Nephron progenitor cell (in vitro differentiated cells): ENCODE results near the gene NF1.
"Not testable (repeated sequence)": the region's sequence is repeated elsewhere in the genome, so short reads cannot be mapped to it uniquely, and the experiment has no call there.

Experiments
- DNase-seq: peaks from one replicate; pipeline ENCODE4 v3.0.0; 2021
- H3K27ac Mint-ChIP-seq: 2 replicates; pipeline ENCODE4 v1.8.0; 2021; ENCODE audit warnings: mild to moderate bottlenecking, moderate library complexity, mixed read lengths
- H3K27me3 Mint-ChIP-seq: 2 replicates; pipeline ENCODE4 v1.8.0; 2021; ENCODE audit warnings: mild to moderate bottlenecking, low read depth, mixed read lengths; ENCODE audit not compliant: poor library complexity
- H3K36me3 Mint-ChIP-seq: 2 replicates; pipeline ENCODE4 v1.8.0; 2021; ENCODE audit warnings: low read depth, mixed read lengths
- H3K4me1 Mint-ChIP-seq: 2 replicates; pipeline ENCODE4 v1.8.0; 2021; ENCODE audit warnings: mixed read lengths
- H3K4me3 Mint-ChIP-seq: 2 replicates; pipeline ENCODE4 v1.8.0; 2021; ENCODE audit warnings: mild to moderate bottlenecking, moderate library complexity, mixed read lengths
- H3K9me3 Mint-ChIP-seq: 2 replicates; pipeline ENCODE4 v1.8.0; 2021; ENCODE audit warnings: mild to moderate bottlenecking, moderate library complexity, mixed read lengths
- CTCF ChIP-seq: fragments of 200-600 bp; sonication (generic); IDR thresholded peaks from 2 replicates; pipeline ENCODE4 v1.5.0; 2021; ENCODE audit warnings: antibody characterized with exemption

NF1 gene

DNA sequence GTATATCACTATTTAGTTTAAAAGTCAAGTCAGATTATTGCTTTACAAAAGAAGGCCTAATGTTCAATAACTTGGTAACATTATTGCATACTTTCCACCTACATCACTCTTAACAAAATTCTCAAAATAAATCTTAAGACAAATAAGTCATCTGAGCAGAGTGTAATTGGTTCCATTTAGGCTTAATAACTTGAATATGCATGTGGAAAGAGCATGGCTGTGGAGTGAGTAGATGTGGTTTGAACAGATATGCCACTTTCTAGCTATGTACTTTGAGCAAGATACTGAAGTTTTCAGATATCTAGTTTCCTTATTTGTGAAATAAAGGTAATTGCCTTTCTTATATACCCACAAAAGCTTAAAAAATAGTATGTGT is 233.4 kb downstream of the NF1 start:
- Mint-ChIP-seq H3K9me3 (no peaks in the 10 kb centered on the region), H3K4me3 (no peak overlapping the region), H3K4me1 (no peaks in the 10 kb centered on the region), H3K36me3 (peaks cover 40% of the 10 kb centered on the region), H3K27ac (no peak overlapping the region), H3K27me3 (no peaks in the 10 kb centered on the region)
- no peak for TF ChIP-seq CTCF
- no peak for DNase-seq

DNA sequence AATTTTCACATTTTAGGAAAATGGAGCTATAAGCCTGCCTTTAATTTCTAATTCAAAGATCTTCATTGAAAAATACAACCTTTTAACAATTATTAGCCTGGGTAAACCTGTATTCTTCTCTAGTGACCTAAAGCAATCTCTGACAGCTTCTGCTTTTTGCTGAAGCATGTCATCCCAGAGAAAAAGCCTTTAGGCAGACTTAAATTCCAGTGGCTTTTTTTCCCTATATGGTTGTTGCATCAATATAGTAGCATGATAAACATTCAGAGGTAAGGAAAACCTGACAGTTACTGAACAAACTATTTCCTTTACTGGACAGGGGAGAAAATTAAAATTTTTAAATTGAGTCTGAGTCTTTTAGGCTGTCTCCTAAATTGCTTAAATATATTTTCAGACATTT is 234.4 kb downstream of the NF1 start:
- Mint-ChIP-seq H3K9me3 (no peaks in the 10 kb centered on the region), H3K27ac (no peak overlapping the region)

DNA sequence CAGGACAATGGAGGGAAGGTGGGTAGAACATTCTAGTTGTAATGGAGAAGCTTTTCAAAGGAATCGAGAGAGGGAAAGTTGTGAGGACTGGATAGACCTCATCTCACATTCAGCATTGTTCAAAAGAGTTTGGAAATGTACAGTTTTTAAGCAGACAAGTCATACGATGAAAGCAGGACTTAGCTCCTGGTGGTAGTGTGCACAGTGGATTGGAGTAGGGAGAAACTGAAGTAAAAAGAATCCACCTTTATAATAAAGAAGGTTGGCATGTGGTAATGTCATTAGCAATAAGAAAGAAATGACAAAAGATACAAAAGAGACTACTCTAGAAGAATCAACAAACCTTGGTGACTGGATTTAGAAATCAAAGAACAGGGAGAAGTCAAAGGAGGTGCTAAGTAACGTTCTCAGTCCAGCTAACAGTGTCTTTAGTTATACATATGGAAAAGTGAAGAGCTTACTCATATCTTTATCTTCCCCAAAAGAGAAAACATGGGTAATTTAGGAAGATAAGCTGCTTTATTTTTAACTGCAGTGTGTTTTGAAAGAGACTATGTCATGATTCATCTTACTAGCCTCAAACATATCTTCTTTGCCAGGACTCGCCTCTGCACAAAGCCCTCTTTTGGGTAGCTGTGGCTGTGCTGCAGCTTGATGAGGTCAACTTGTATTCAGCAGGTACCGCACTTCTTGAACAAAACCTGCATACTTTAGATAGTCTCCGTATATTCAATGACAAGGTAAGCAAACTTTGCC is 245.3 kb downstream of the NF1 start:
- no peak for DNase-seq
- no peak overlapping the region for H3K4me3 Mint-ChIP-seq
- H3K4me1 Mint-ChIP-seq, result no peaks in the 10 kb centered on the region
- no peak overlapping the region for H3K27ac Mint-ChIP-seq
- TF ChIP-seq CTCF, result no peak
- no peaks in the 10 kb centered on the region for H3K27me3 Mint-ChIP-seq
- H3K36me3 Mint-ChIP-seq, result peaks cover 41% of the 10 kb centered on the region
- H3K9me3 Mint-ChIP-seq, result no peaks in the 10 kb centered on the region

More for the DNA sequence above, 234.4 kb downstream of the NF1 start:
- TF ChIP-seq CTCF, result no peak
- no peak for DNase-seq
- no peaks in the 10 kb centered on the region for H3K27me3 Mint-ChIP-seq
- H3K4me3 Mint-ChIP-seq, result no peak overlapping the region
- H3K4me1 Mint-ChIP-seq, result no peaks in the 10 kb centered on the region
- peaks cover 40% of the 10 kb centered on the region for H3K36me3 Mint-ChIP-seq

- H3K4me3 Mint-ChIP-seq, H3K9me3 Mint-ChIP-seq, H3K4me1 Mint-ChIP-seq, DNase-seq, H3K27ac Mint-ChIP-seq, H3K27me3 Mint-ChIP-seq: not testable (repeated sequence)
- peaks cover 50% of the 10 kb centered on the region for H3K36me3 Mint-ChIP-seq
Measured at GRCh38 chr17:31345191-31345747, 250.5 kb downstream of the NF1 start.

DNA sequence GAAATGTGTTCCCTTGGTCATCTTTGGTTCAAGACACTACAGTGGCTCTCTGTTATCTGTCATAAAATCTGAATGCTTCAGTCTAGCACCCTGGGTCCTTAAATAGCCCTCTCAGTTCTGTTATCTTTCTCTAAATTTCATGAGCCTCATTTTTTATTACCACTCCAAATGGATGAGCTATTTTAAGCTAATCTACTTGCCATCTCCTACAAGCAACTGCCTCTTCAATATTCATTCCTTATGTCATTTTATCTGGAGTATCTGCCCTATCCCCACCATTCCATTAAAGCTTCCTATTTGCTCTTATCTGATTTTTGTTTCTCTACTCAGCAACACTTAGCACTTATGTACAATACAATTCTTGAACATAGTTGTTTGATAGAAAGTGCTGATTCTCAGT is 254.7 kb downstream of the NF1 start:
- Mint-ChIP-seq H3K9me3 (no peaks in the 10 kb centered on the region), H3K4me1 (no peaks in the 10 kb centered on the region), H3K27ac (no peak overlapping the region)

DNA sequence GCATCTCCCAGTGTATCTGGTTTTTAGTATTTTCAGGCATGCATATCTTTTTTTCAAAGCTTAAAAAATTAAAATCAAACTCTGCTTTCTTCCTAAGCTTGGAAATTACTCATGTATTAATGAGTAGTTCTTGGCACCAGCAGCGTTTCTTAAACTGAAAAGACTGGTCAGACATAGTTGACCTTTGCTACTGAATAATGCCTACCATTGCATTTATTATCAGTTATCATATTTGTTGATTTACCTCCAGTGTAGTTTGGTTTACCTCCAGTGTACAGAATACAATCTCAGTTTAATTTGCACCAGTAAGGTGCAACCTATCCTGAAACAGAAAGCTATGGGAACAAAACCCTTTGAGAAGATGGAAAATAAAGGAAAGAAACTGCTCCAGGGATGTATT is 261.2 kb downstream of the NF1 start:
- H3K27me3 Mint-ChIP-seq, result peaks cover 3% of the 10 kb centered on the region

More for the DNA sequence above, 254.7 kb downstream of the NF1 start:
- TF ChIP-seq CTCF, result no peak
- Mint-ChIP-seq H3K36me3 (peaks cover 53% of the 10 kb centered on the region), H3K4me3 (no peak overlapping the region), H3K27me3 (no peaks in the 10 kb centered on the region)
- DNase-seq, result no peak

More for the DNA sequence above, 261.2 kb downstream of the NF1 start:
- DNase-seq, result no peak
- no peaks in the 10 kb centered on the region for H3K9me3 Mint-ChIP-seq
- H3K4me3 Mint-ChIP-seq, result no peak overlapping the region
- peaks cover 10% of the 10 kb centered on the region for H3K4me1 Mint-ChIP-seq
- no peak for TF ChIP-seq CTCF
- peaks cover 81% of the 10 kb centered on the region for H3K36me3 Mint-ChIP-seq
- no peak overlapping the region for H3K27ac Mint-ChIP-seq
